GM18867 (cell line): Measurements from ENCODE around the gene OPALIN.
"Not testable (repeated sequence)": the region's sequence is repeated elsewhere in the genome, so short reads cannot be mapped to it uniquely, and the experiment has no call there.

Source experiments
- ATAC-seq: cut with Tn5 transposase; IDR thresholded peaks from one replicate; pipeline ENCODE4 v1.9.1; 2021; ENCODE audit warnings: mild to moderate bottlenecking, moderate library complexity; ENCODE audit not compliant: unreplicated experiment

Gene OPALIN

DNA sequence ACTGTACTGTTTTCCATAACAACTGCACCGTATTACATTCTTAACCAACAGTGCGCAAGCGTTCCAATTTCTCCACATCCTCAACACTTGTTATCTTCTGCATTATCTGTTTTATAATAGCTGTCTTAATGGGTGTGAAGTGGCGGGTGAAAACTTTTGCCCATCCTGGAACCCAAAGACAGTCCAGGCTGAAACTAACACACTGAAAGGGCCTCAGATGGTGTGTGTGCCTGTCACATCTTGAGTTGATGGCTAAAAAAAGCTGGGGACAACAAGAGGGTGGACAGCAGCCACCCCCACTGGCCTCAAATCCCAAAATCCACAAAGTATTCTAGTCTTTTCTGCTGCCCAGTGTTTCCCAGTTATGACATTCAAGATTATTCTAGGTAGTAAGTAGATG lies 19.4 kb downstream of the OPALIN start:
- ATAC-seq: no peak

DNA sequence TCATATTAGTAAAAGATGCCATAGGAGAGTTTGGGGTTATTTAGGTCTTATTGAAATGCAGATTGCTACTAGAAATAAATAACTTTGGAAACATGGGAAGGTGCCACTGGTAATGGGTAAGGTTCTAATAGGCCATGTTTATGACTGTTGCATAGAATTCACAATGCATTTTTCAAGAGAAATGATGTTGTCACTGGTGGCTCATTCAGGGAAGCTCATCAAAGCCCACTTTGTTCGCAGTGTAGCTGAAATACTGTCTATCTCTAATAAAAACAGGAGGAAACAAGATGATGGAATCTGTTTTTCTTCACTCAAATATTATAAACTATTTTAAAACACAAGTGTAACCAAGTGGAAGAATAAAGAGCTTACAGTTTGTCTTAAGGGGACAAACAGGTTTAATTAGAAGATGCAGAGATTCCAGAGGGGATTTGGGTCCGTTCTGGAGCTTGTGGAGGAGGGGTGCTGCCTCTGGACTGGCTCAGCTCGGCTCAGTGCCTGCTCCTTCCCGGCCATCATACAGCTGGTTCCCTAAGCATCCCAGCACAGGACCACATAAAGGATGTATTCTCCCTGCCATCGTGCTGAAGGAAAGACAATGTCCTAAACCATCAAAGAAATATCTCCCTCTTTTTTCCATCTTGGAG lies 20.4 kb downstream of the OPALIN start:
- ATAC-seq: no peak

DNA sequence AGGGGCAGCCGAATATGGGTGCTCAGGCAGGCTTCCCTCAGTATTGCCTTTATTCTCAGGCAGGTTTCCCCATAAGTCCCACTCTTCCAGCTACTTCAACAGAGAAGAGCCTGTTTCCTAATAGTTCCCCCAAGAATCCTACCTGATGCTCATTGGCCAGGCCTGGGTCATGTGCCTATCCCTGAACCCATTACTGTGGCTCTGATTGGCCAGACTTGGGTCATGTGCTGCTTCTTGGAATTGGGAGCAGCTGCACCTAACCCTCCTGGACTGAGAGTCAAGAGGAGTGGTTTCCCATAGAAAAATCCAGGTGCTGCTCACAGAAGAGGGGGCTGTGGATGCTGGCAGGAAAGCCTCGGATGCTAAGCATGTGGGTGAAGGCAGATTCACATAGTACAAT lies 21.7 kb downstream of the OPALIN start:
- ATAC-seq: no peak

GRCh38 chr10:96334616-96335526 lies 23.9 kb downstream of the OPALIN start:
- ATAC-seq: no peak

GRCh38 chr10:96333101-96333500 lies 25.7 kb downstream of the OPALIN start:
- ATAC-seq: no peak

DNA sequence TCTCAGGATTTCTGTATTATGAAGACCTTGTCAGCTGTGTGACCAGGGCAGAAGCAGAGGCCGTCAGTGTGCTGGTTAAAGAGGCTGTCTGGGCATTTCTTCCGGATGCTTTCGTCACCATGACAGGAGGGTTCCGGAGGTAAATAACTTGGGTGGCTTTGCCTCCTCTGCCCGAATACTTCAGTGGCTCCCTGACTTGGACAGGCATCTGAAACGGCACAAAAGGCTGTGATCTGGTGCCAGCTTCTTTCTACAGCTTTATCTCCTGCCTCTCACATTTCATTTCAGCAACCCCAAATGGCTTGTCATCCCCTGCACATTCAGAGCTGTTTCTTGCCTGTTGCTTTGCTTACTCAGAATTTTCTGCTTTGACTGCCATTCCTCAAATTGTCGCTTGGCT lies 31.3 kb downstream of the OPALIN start:
- ATAC-seq: no peak

- peak; percentile 96 for ATAC-seq
Measured at GRCh38 chr10:96325719-96326373, 33.0 kb downstream of the OPALIN start.

DNA sequence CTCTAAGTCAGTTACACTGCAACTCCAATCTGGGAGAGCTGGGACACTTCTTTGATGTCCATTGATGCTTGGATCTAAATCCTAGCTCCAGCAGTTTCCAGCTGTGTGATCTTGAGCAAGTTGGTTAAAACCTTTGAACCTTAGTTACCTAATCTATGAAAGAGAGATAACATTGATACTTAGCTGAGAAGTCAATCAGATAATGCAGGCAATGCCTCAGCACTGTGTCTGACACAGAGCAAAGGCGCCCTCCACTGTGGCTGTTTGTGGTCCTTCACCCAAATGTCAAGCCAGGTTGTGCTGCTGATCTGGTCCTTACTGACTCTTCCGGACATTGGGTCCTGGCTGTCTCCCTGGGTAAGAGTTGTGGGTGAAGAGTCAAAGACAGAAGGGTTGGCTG lies 34.4 kb downstream of the OPALIN start:
- no peak for ATAC-seq

GRCh38 chr10:96322275-96322674 lies 36.5 kb downstream of the OPALIN start:
- ATAC-seq: no peak

DNA sequence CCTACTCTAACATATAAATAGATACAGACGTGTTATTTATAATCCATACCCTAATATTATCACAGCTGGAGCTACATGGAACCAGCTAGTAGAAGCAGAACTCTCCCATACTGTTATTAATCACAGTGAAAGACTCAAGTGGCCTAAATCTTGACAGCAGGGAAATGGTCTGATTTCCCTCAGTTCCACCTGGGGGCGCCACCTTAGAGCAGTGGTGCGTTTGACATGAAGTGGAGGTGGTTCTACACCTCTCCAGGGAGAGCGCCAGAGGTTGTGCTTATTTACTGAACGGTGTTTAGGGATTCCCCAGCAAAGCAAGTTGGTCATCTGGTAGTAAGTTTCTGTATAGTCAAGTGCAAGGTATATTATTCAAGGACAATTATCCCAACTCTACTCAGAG lies 37.0 kb downstream of the OPALIN start:
- no peak for ATAC-seq

GRCh38 chr10:96319754-96320474 lies 38.9 kb downstream of the OPALIN start:
- ATAC-seq: no peak

DNA sequence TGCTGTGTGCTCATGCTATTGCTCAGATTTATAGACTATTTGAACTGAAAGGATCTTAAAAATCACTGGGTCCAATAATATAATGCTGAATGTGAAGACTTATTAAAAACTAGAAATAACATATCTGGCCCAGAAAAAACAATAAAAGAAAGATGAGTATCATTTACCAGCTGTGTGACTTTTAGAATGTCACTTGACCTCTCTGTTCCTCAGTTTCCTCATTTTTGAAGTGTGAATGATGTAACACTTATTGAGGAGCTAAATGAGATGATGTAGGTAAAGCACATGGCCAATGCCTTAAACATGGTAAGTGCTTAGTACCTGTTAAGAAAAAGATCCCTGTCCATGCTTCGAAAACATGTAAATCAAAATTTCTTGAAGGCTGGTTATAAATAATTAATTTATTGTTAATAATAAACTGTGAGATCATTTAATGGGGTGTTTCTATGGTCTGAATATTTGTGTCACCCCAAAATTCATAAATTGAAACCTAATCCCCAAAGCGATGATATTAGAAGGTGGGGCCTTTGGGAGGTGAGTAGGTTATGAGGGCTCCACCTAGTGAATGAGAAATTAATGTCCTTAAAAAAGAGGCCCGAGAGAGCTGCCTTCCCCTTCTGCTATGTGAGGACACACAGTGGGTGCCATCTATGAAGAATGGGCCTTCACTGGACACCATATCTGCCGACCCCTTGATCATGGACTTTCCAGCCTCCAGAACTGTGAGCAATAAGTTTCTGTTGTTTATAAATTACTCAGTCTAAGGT lies 41.6 kb downstream of the OPALIN start:
- ATAC-seq: no peak

DNA sequence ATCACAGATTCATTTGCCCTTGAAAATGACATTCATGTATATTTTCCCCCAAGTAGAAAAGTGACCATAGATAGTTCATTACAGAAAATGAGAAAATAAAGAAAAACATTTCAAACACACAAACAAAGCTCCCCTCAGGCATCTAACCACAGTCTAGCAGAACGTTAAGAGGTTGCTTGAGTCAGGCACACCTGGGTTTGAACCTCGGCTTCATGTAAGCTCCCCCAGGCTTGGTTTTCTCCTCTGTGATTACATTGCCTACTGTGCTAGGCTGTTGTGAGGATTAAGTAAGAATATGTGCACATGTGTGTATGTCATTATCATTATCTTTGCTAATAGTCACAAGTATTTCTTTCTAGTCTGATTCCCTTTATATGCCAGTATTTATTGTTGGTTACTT lies 45.5 kb downstream of the OPALIN start:
- ATAC-seq: no peak

GRCh38 chr10:96311180-96311715 lies 47.6 kb downstream of the OPALIN start:
- ATAC-seq: no peak

DNA sequence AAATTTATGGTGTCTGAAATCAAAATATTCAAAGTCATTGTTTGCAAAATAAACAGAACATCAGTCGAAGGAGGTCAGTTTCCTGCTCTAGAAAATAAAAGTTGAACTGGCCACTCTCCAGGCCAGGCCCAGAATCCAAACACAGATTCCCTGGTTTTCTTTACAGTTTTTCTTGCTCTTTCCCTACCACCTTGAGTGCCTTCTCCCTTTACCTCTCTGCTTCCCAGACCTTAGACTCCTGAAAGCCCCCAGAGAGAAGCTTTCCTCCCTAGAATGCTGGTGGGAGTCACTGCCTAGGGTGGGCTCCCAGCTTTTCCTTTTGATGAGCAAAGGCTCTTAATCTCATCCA lies 48.5 kb downstream of the OPALIN start:
- ATAC-seq: no peak

- ATAC-seq: no peak
Measured at GRCh38 chr10:96309628-96310320, 49.0 kb downstream of the OPALIN start.

DNA sequence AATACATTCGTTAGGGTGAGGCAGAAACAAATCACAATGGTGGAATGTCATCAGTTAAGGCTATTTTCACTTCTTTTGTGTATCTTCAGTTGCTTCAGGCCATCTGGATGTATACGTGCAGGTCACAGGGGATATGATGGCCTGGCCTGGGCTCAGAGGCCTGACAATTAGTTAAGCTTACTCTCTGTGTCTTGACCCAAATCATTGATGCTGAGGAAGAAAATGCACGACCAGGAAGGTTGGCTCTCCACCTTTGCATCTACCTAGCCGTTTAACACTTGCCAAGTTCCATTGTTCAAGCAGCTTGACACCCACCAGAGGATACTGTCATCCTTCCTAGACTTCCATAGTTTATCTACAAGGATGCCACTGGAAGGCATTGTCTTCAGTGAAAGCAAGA lies 49.9 kb downstream of the OPALIN start:
- ATAC-seq: not testable (repeated sequence)

DNA sequence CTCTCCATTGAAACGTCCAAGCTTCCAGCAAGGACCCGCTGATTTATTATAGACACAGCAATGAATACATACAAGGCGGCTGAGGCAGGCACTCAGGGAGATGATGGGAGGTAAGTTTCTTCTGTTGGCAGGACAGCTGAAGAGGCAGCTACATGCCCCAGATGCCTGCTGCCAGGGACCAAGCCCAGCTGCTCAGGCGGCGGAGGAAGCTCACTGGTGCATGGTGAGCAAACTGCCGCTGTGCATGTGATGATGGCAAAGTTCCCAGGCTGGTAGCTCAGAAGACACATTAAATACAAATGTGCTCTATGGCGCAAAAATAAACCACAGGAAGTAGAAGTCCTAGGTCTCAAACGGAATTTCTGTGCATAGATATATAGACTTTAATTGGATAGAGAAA lies 52.3 kb downstream of the OPALIN start:
- no peak for ATAC-seq

- no peak for ATAC-seq
Measured at GRCh38 chr10:96305019-96305418, 53.8 kb downstream of the OPALIN start.

- no peak for ATAC-seq
Measured at GRCh38 chr10:96304230-96304629, 54.6 kb downstream of the OPALIN start, which contains the start of gene DNTT. DNTT (plus strand) TSS chr10:96304434; CDS start chr10:96304498, 64 bp downstream.
